ENCODE results near the gene RIOK2.

RIOK2 gene

DNA sequence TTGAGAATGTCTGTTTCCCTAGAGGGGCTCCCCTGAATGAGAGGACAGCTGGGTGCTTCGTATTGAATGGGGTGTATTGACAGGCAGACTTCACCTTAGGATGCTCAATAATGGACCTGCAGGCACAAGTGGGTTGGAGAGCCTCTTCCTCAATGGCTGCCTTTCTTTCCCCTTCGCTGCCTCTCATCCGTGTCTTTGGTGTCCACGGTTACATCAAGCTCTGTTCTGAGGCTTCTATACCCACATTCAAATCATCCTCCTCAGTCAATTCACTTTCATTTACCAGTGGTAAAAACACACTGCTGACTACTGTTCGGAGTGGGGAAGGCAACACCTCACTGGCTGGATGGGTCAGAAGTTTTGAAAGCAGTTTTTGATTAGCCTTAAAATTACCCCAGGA is 61.2 kb downstream of the RIOK2 start:
- DNase-seq: no peak

DNA sequence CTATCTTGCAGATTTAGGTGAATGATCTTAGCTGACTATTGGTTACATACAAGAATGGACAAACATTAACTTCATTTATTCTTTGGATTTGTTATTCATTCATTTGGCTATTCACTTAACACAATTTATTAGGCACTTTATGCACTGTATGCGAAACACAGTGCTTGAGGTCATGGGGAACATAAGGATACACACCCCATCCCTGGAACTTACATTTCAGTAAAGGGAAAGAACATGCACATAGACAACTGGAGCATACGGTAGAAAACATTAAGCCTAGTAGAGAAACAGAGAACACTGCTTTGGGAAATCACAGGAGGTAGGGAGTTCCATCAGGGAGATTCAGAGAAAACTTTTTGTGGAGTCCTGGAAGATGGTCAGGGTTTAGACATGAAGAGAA is 62.9 kb downstream of the RIOK2 start:
- DNase-seq: no peak

DNA sequence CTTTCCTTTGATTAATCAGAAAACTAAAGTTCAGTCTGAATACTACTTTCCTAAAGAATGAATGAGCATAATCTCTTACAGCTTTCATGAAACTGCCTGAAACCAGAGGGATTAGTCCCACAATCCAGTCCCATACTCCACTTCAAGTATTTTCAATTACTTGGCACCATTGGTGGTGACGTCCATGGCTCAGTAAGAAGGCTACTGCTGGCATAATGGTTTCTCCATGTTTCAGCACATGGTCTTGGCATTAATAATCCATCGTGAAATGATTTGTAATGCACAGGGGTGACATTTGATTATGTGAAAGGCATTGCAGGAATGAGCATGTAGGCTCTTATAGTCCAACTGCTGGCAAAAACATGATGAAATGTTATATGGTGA is 64.0 kb downstream of the RIOK2 start:
- peak; percentile 76 for DNase-seq

DNA sequence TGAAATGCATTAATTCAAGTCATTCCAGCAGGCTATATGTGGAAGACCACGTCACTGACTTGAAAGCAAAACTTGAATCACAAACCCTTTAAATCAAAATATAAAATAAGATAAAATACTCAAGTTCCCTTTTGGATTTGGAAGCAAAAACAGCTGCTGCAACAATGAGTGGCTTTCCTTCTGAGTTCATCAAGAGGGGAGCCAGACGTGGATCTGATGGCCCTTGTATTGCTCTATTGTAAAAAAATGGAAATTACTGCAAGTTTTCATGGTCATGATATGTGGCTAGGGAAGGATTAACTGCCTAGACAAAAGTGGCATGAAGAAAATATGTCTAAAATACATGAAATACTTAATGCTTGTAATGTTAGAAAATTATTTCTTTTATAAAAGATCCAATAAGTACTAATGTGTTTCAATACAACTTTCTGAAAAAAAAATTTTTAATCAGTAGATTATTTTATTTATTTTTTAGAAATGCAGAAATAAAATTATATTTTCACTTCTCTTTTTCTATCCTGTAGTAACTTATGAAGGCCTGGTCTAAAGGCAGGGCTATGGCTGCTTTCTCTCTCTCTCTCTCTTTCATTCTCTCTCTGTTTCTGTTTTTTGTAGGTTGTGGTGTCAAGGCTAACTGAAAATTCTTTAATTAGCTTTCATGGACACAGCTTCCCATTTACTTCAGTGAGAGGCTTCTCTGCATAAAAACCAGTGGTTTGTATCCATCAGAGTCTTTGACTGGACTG is 64.6 kb downstream of the RIOK2 start:
- peak; percentile 48 for DNase-seq

DNA sequence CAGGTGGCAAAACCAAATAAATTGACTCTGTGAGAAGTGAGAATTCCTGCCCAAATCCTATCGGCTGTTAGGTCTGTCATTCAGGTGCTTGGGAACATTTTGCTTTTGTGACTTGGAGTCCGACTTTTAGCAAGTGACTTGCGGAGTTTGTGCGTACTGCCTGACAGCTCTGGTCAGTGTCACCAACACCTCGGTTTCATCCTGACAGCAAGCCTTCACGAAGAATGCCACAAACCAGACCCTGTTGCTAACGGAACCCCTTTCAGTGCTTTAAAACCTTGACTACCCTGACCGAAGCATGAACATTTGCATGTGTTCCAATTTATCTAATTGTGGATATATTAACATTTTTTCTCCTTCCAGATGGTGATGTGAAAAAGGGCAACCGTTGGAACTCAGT is 67.1 kb downstream of the RIOK2 start:
- no peak for DNase-seq

DNA sequence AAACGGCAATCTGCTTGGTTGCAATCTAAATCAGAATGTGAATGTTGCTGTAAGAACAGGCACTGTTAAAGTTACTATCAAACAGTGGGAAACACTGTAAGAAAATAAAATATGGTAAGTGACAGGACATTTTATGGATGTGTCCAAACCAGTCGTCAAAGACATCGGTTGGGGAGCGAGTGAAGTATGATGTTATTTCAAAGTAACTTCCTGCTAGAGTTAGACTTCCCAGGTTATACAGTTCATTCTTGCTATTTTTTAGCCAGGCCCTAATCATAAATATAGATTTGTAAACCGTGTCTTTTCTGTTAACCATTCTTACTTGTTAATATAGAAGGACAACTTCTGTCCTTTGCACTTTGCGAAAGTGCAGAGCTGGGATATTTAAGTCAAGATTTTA is 70.8 kb downstream of the RIOK2 start:
- DNase-seq: no peak

DNA sequence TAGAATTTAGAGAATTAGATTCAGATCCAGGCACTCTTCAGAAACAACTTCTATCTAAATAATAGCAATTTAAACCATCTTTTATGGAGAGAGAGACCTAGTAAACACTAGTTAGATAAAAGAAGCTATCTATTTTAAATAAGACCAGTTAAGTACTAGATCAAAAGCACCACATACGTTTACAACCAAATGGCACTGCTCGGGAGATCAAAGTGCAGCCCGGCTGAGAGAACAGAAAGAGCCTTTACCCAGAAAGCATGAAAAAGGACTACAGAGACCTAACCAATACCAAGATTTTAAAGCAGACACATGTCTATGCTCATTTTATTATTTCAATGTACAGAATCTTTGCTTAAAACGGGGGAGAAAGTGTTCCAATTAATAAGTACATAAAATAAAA is 71.4 kb downstream of the RIOK2 start:
- DNase-seq: no peak

DNA sequence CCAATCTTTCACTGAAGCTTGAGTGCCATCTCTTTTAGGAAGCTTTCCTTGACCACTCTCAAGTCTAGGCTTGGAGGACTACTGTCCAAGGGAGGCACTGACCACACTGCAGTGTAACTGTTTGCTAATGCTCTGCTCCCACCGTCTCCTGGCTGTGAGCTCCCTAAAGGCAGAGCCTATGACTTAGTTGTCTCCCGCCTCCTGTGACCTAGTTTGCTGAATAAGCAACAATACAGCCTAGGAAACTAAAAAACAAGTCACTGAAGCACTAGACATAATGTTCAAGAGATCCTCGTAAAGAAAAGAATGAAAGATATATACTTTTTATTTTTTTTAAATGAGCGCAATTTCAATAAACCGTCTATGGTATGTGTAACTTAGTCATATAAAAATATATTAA is 72.0 kb downstream of the RIOK2 start:
- no peak for DNase-seq

Data from right hindlimb (tissue), 1 donor.